H9 (cell line): ENCODE results near the gene SPC24. TPM values are rescaled to one million over a fixed set of nuclear protein-coding genes. Genes with fewer than 3 reads are reported as not detected.

Experiments
- DNase-seq: peaks from one replicate; pipeline ENCODE4 v3.0.0-alpha.2; 2017
- H2AFZ ChIP-seq: one replicate; pipeline ENCODE4 v1.6.1; 2013; ENCODE audit warnings: mild to moderate bottlenecking, low read length, control low read depth, moderate library complexity
- H2AK5ac ChIP-seq: 2 replicates; pipeline ENCODE4 v1.6.1; 2013; ENCODE audit warnings: low read length, control low read depth, mixed read lengths; ENCODE audit not compliant: insufficient read length
- H2BK120ac ChIP-seq: one replicate; pipeline ENCODE4 v1.6.1; 2013; ENCODE audit warnings: low read depth, mild to moderate bottlenecking, low read length, control low read depth, inconsistent platforms; ENCODE audit not compliant: poor library complexity, severe bottlenecking
- H2BK12ac ChIP-seq: 2 replicates; pipeline ENCODE4 v1.6.1; 2013; ENCODE audit warnings: low read length, control low read depth, mixed read lengths, low read depth; ENCODE audit not compliant: insufficient read length
- H2BK15ac ChIP-seq: 2 replicates; pipeline ENCODE4 v1.6.1; 2013; ENCODE audit warnings: low read depth, low read length, control low read depth
- H2BK20ac ChIP-seq: one replicate; pipeline ENCODE4 v1.6.1; 2013; ENCODE audit warnings: low read depth, mild to moderate bottlenecking, low read length, control low read depth, inconsistent platforms; ENCODE audit not compliant: poor library complexity, severe bottlenecking
- H2BK5ac ChIP-seq: 2 replicates; pipeline ENCODE4 v1.6.1; 2013; ENCODE audit warnings: low read length, control low read depth, mixed read lengths; ENCODE audit not compliant: insufficient read length
- H3K14ac ChIP-seq: 2 replicates; pipeline ENCODE4 v1.6.1; 2013; ENCODE audit warnings: low read length, control low read depth; ENCODE audit not compliant: insufficient read depth
- H3K18ac ChIP-seq: 2 replicates; pipeline ENCODE4 v1.6.1; 2013; ENCODE audit warnings: low read depth, mild to moderate bottlenecking, mixed read lengths, low read length, control low read depth; ENCODE audit not compliant: insufficient read length
- H3K23ac ChIP-seq: 2 replicates; pipeline ENCODE4 v1.6.1; 2013; ENCODE audit warnings: low read length, control low read depth, mixed read lengths, low read depth; ENCODE audit not compliant: insufficient read length
- H3K23me2 ChIP-seq: 2 replicates; pipeline ENCODE4 v1.6.1; 2013; ENCODE audit warnings: low read depth, mild to moderate bottlenecking, mixed read lengths, low read length, control low read depth; ENCODE audit not compliant: insufficient read length, poor library complexity, severe bottlenecking
- H3K27ac ChIP-seq: 2 replicates; pipeline ENCODE4 v1.5.1; 2013; ENCODE audit warnings: low read length, control low read depth, mixed read lengths, low read depth; ENCODE audit not compliant: insufficient read length
- H3K27me3 ChIP-seq: 2 replicates; pipeline ENCODE4 v1.6.1; 2013; ENCODE audit warnings: low read length, control low read depth, inconsistent platforms; ENCODE audit not compliant: insufficient read depth
- H3K4ac ChIP-seq: 2 replicates; pipeline ENCODE4 v1.6.1; 2013; ENCODE audit warnings: low read depth, mild to moderate bottlenecking, control low read depth, inconsistent platforms, low read length, moderate library complexity
- H3K4me1 ChIP-seq: 2 replicates; pipeline ENCODE4 v1.6.1; 2013; ENCODE audit warnings: low read length, control low read depth, inconsistent platforms; ENCODE audit not compliant: insufficient read depth
- H3K4me2 ChIP-seq: 2 replicates; pipeline ENCODE4 v1.6.1; 2013; ENCODE audit warnings: low read length, control low read depth, mixed read lengths; ENCODE audit not compliant: insufficient read length, insufficient read depth
- H3K56ac ChIP-seq: 2 replicates; pipeline ENCODE4 v1.6.1; 2013; ENCODE audit warnings: low read depth, mild to moderate bottlenecking, mixed read lengths, low read length, control low read depth; ENCODE audit not compliant: insufficient read length
- H3K79me1 ChIP-seq: 2 replicates; pipeline ENCODE4 v1.6.1; 2013; ENCODE audit warnings: low read depth, mild to moderate bottlenecking, moderate library complexity, low read length, control low read depth, inconsistent platforms; ENCODE audit not compliant: insufficient read depth, poor library complexity, severe bottlenecking
- H3K79me2 ChIP-seq: 2 replicates; pipeline ENCODE4 v1.6.1; 2013; ENCODE audit warnings: low read length, control low read depth, inconsistent platforms; ENCODE audit not compliant: insufficient read depth
- H3K9ac ChIP-seq: 2 replicates; pipeline ENCODE4 v1.6.1; 2013; ENCODE audit warnings: low read length, control low read depth, mixed read lengths; ENCODE audit not compliant: insufficient read length; ENCODE audit errors: extremely low read depth
- H3K9me3 ChIP-seq: one replicate; pipeline ENCODE4 v1.6.1; 2013; ENCODE audit warnings: low read depth, low read length, inconsistent platforms; ENCODE audit not compliant: control insufficient read depth
- H3T11ph ChIP-seq: one replicate; pipeline ENCODE4 v1.6.1; 2013; ENCODE audit warnings: mild to moderate bottlenecking, low read length, control low read depth, inconsistent platforms
- H4K20me1 ChIP-seq: one replicate; pipeline ENCODE4 v1.6.1; 2013; ENCODE audit not compliant: control insufficient read depth, insufficient read length, insufficient read depth
- H4K5ac ChIP-seq: 2 replicates; pipeline ENCODE4 v1.6.1; 2013; ENCODE audit warnings: low read depth, mild to moderate bottlenecking, mixed read lengths, low read length, control low read depth; ENCODE audit not compliant: insufficient read length
- H4K8ac ChIP-seq: replicated peaks from 2 replicates; pipeline ENCODE4 v1.6.1; 2013; ENCODE audit warnings: low read length, control low read depth, mixed read lengths, low read depth; ENCODE audit not compliant: insufficient read length
- H4K91ac ChIP-seq: 2 replicates; pipeline ENCODE4 v1.6.1; 2013; ENCODE audit warnings: low read depth, mild to moderate bottlenecking, moderate library complexity, mixed read lengths, low read length, control low read depth; ENCODE audit not compliant: insufficient read length
- H3K27ac Mint-ChIP-seq, 3 experiments: 2 replicates in 2 of 3; 3 replicates in 1 of 3; pipeline ENCODE4 v1.8.0; 2020 to 2021; ENCODE audit warnings: mixed read lengths in 3 of 3, mild to moderate bottlenecking in 1 of 3, moderate library complexity in 1 of 3
- H3K27me3 Mint-ChIP-seq: 2 replicates; pipeline ENCODE4 v1.8.0; 2021; ENCODE audit warnings: low read depth, mild to moderate bottlenecking, moderate library complexity, mixed read lengths
- H3K36me3 Mint-ChIP-seq, 3 experiments: 2 replicates in 2 of 3; 3 replicates in 1 of 3; pipeline ENCODE4 v1.8.0; 2020 to 2021; ENCODE audit warnings: low read depth in 3 of 3, mixed read lengths in 3 of 3; ENCODE audit not compliant: insufficient read depth in 1 of 3
- H3K4me1 Mint-ChIP-seq, 2 experiments: 2 replicates each; pipeline ENCODE4 v1.8.0; 2020; ENCODE audit warnings: mixed read lengths in 2 of 2
- H3K4me3 Mint-ChIP-seq, 2 experiments: 2 replicates in 1 of 2; 3 replicates in 1 of 2; pipeline ENCODE4 v1.8.0; 2020 to 2021; ENCODE audit warnings: mild to moderate bottlenecking in 2 of 2, mixed read lengths in 2 of 2, moderate library complexity in 1 of 2
- H3K9me3 Mint-ChIP-seq, 2 experiments: 2 replicates in 1 of 2; 3 replicates in 1 of 2; pipeline ENCODE4 v1.8.0; 2020; ENCODE audit warnings: mild to moderate bottlenecking in 2 of 2, mixed read lengths in 2 of 2, moderate library complexity in 1 of 2
- CTCF ChIP-seq: fragments of 200-600 bp; sonication (generic); conservative IDR thresholded peaks from 3 replicates; pipeline ENCODE4 v1.8.0; 2021; ENCODE audit warnings: antibody characterized with exemption, mild to moderate bottlenecking
- WGBS: extraction: QIAGEN DNeasy Blood & Tissue Kit; methylation state at CpG from one replicate; pipeline ENCODE4 v1.1.7; 2013; ENCODE audit warnings: missing lambda C conversion rate, low lambda C conversion rate, mixed read lengths; ENCODE audit not compliant: insufficient read length; ENCODE audit errors: extremely low coverage; 5-methylcytosine and 5-hydroxymethylcytosine counted together
- microRNA-seq: library from miRNA; unstranded; fragments of <30 nt; microRNA quantifications from one replicate; pipeline ENCODE4, GENCODE V29; 2020; ENCODE audit warnings: borderline microRNAs expressed
- total RNA-seq: library from RNA; stranded (reverse); gene quantifications from 2 replicates; pipeline ENCODE4 v1.2.1, GENCODE V29; 2021

Gene SPC24
- total RNA-seq, 1 experiment from 2014 or later: 51.5 TPM

GRCh38 chr19:11096210-11096841 is 59.3 kb downstream of the SPC24 start:
- no peak overlapping the region for H3K56ac ChIP-seq
- Mint-ChIP-seq H3K27me3 (no peaks in the 10 kb centered on the region), H3K4me1 (peaks cover 20 to 30% of the 10 kb centered on the region in 2 experiments), H3K4me3 (peak overlapping the region in 1 of 2 experiments; percentile 38; a peak in 3 of 5 replicates), H3K27ac (peak overlapping the region; percentile 80 to 91 (median 91)), H3K36me3 (peaks cover 54 to 80% (median 74%) of the 10 kb centered on the region in 3 experiments; a peak in 6 of 7 replicates), H3K9me3 (no peaks in the 10 kb centered on the region)
- DNase-seq: no peak
- no peak overlapping the region for H2AK5ac ChIP-seq
- no peaks in the 10 kb centered on the region for H3K27me3 ChIP-seq
- H3K14ac ChIP-seq: no peak overlapping the region
- H3K23ac ChIP-seq: no peak overlapping the region
- H3K27ac ChIP-seq: no peak overlapping the region
- H3K79me1 ChIP-seq: peaks cover 7% of the 10 kb centered on the region
- no peak overlapping the region for H2BK12ac ChIP-seq
- H3K79me2 ChIP-seq: peaks cover 62% of the 10 kb centered on the region
- H3K4me1 ChIP-seq: peaks cover 7% of the 10 kb centered on the region; the same call in 1 of the 2 replicates
- no peaks in the 10 kb centered on the region for H4K20me1 ChIP-seq
- no peak overlapping the region for H2AFZ ChIP-seq
- no peak overlapping the region for H3K18ac ChIP-seq
- H2BK15ac ChIP-seq: no peak overlapping the region
- peaks cover 6% of the 10 kb centered on the region for H3K23me2 ChIP-seq
- no peak for TF ChIP-seq CTCF
- H4K5ac ChIP-seq: peak overlapping the region; percentile 78
- no peak overlapping the region for H4K91ac ChIP-seq
- H2BK5ac ChIP-seq: no peak overlapping the region
- no peaks in the 10 kb centered on the region for H3K9me3 ChIP-seq
- H3K9ac ChIP-seq: no peak overlapping the region
- no peak overlapping the region for H3K4ac ChIP-seq
- H3K4me2 ChIP-seq: no peak overlapping the region
- no peak overlapping the region for H2BK120ac ChIP-seq
- H4K8ac ChIP-seq: no peak overlapping the region
- H3T11ph ChIP-seq: no peak overlapping the region
- no CpG with 5 or more reads among the region's 10 CpGs for WGBS
- no peak overlapping the region for H2BK20ac ChIP-seq

Small RNA genes lying within 50 kb of the gene (microRNA-seq; reads per million reads assigned to microRNA genes)
- 0.70 reads per million for gene MIR6886

Other genes starting within 250 kb of the SPC24 start
- gene YIPF2, start 227.1 kb downstream of the SPC24 start, total RNA-seq: 58.2 and 60.2 TPM in 2 replicates
- 23.4 and 26.8 TPM in 2 replicates for gene TIMM29, start 227.0 kb downstream of the SPC24 start, total RNA-seq
- gene SMARCA4, start 194.8 kb downstream of the SPC24 start, total RNA-seq: 245 and 261 TPM in 2 replicates
- gene LDLR, start 66.3 kb downstream of the SPC24 start, total RNA-seq: 81.3 and 92.7 TPM in 2 replicates
- gene KANK2, start 41.8 kb upstream of the SPC24 start, total RNA-seq: 42.0 and 44.0 TPM in 2 replicates
- gene ANGPTL8, start 83.8 kb upstream of the SPC24 start, total RNA-seq: not detected in 2 replicates
- 57.9 and 59.4 TPM in 2 replicates for gene DOCK6, start 106.7 kb upstream of the SPC24 start, total RNA-seq
- not detected in 2 replicates for gene TSPAN16, start 140.4 kb upstream of the SPC24 start, total RNA-seq
- gene RAB3D, start 183.9 kb upstream of the SPC24 start, total RNA-seq: 29.4 and 32.8 TPM in 2 replicates
- 69.7 and 73.1 TPM in 2 replicates for gene TMEM205, start 190.5 kb upstream of the SPC24 start, total RNA-seq
- gene CCDC159, start 190.7 kb upstream of the SPC24 start, total RNA-seq: 5.7 and 5.8 TPM in 2 replicates
- 6.1 and 8.0 TPM in 2 replicates for gene PLPPR2, start 199.7 kb upstream of the SPC24 start, total RNA-seq
- gene SWSAP1, start 218.9 kb upstream of the SPC24 start, total RNA-seq: 3.8 and 5.2 TPM in 2 replicates
- gene EPOR, start 228.5 kb upstream of the SPC24 start, total RNA-seq: 8.9 and 9.3 TPM in 2 replicates